BLaER1 treated with 17β-estradiol and CSF1 and Interleukin-3, amounts not matched to agents 10 nM and 100 nM (cell line): ENCODE data around the gene SFI1.

ENCODE experiments used
- H3K27ac ChIP-seq, 11 experiments: shearing (Covaris generic); formaldehyde crosslinking; 2 replicates each; pipeline ENCODE4 v1.8.1; 2022
- H3K27me3 ChIP-seq, 11 experiments: shearing (Covaris generic); formaldehyde crosslinking; 2 replicates each; pipeline ENCODE4 v1.8.1; 2022
- H3K36me3 ChIP-seq, 11 experiments: shearing (Covaris generic); formaldehyde crosslinking; 2 replicates each; pipeline ENCODE4 v1.8.1; 2022
- H3K4me1 ChIP-seq, 10 experiments: shearing (Covaris generic); formaldehyde crosslinking; 2 replicates each; pipeline ENCODE4 v1.8.1; 2022
- H3K4me2 ChIP-seq, 11 experiments: shearing (Covaris generic); formaldehyde crosslinking; 2 replicates each; pipeline ENCODE4 v1.8.1; 2022
- H3K4me3 ChIP-seq, 10 experiments: shearing (Covaris generic); formaldehyde crosslinking; 2 replicates each; pipeline ENCODE4 v1.8.1; 2022
- H3K9ac ChIP-seq, 11 experiments: shearing (Covaris generic); formaldehyde crosslinking; 2 replicates each; pipeline ENCODE4 v1.8.1; 2022
- H3K9me3 ChIP-seq, 11 experiments: shearing (Covaris generic); formaldehyde crosslinking; replicated peaks in 1 of 11; 2 replicates each; pipeline ENCODE4 v1.8.1; 2022
- H4K20me1 ChIP-seq, 11 experiments: shearing (Covaris generic); formaldehyde crosslinking; 2 replicates each; pipeline ENCODE4 v1.8.1; 2022
- Cebpa-rat ChIP-seq, 11 experiments: shearing (Covaris generic); IDR thresholded peaks; 2 replicates each; pipeline ENCODE4 v1.8.1; 2022

The SFI1 gene

GRCh38 chr22:31625661-31626426, 129.5 kb downstream of the SFI1 start:
- Histone ChIP-seq H3K36me3 (peaks cover 49 to 90% (median 76%) of the 10 kb centered on the region in 11 experiments), H3K9me3 (no peaks in the 10 kb centered on the region), H3K27me3 (no peaks in the 10 kb centered on the region), H4K20me1 (peaks cover 84 to 99% (median 93%) of the 10 kb centered on the region in 11 experiments), H3K27ac (peak overlapping the region in 4 of 11 experiments; percentile 46 to 61 (median 60); a peak in 7 of 22 replicates), H3K9ac (peak overlapping the region in 9 of 11 experiments; percentile 20 to 61 (median 49); a peak in 7 of 22 replicates), H3K4me3 (no peak overlapping the region), H3K4me2 (peak overlapping the region in 10 of 11 experiments; percentile 29 to 100 (median 96); a peak in 15 of 22 replicates), H3K4me1 (peaks cover 47 to 78% (median 59%) of the 10 kb centered on the region in 10 experiments)
- no peak for TF ChIP-seq Cebpa-rat (IDR thresholded peaks at IDR 0.05)

- H3K9ac ChIP-seq = peak overlapping the region; percentile 7 to 61 (median 46); a peak in 18 of 22 replicates
- H3K4me2 ChIP-seq = peak overlapping the region; percentile 29 to 100 (median 97); a peak in 21 of 22 replicates
- H3K27ac ChIP-seq = peak overlapping the region in 7 of 11 experiments; percentile 12 to 61 (median 46); a peak in 12 of 22 replicates
- no peak overlapping the region for H3K4me3 ChIP-seq
- no peaks in the 10 kb centered on the region for H3K9me3 ChIP-seq
- H3K36me3 ChIP-seq = peaks cover 41 to 84% (median 68%) of the 10 kb centered on the region in 11 experiments
- H3K4me1 ChIP-seq = peaks cover 54 to 85% (median 66%) of the 10 kb centered on the region in 10 experiments
- H3K27me3 ChIP-seq = no peaks in the 10 kb centered on the region
- no peak for TF ChIP-seq Cebpa-rat (IDR thresholded peaks at IDR 0.05)
- peaks cover 77 to 99% (median 93%) of the 10 kb centered on the region in 11 experiments for H4K20me1 ChIP-seq
Measured at GRCh38 chr22:31626427-31627150, 130.3 kb downstream of the SFI1 start.

- Histone ChIP-seq H3K9ac (peak overlapping the region; percentile 27 to 61 (median 46); a peak in 19 of 22 replicates), H4K20me1 (peaks cover 74 to 99% (median 93%) of the 10 kb centered on the region in 11 experiments), H3K36me3 (peaks cover 40 to 84% (median 65%) of the 10 kb centered on the region in 11 experiments), H3K4me1 (peaks cover 61 to 92% (median 73%) of the 10 kb centered on the region in 10 experiments), H3K4me3 (no peak overlapping the region), H3K9me3 (no peaks in the 10 kb centered on the region), H3K27me3 (no peaks in the 10 kb centered on the region), H3K4me2 (peak overlapping the region; percentile 83 to 100 (median 97)), H3K27ac (peak overlapping the region in 10 of 11 experiments; percentile 13 to 61 (median 42); a peak in 18 of 22 replicates)
- TF ChIP-seq Cebpa-rat (IDR thresholded peaks at IDR 0.05) = no peak
Measured at GRCh38 chr22:31627223-31627731, 130.9 kb downstream of the SFI1 start.

GRCh38 chr22:31628362-31628761, 132.0 kb downstream of the SFI1 start:
- Histone ChIP-seq H3K27ac (peak overlapping the region in 6 of 11 experiments; percentile 13 to 61 (median 56); a peak in 8 of 22 replicates), H4K20me1 (peaks cover 68 to 99% (median 92%) of the 10 kb centered on the region in 11 experiments), H3K4me2 (peak overlapping the region; percentile 83 to 100 (median 97); a peak in 21 of 22 replicates)

GRCh38 chr22:31628969-31629708, 132.8 kb downstream of the SFI1 start:
- H3K9me3 ChIP-seq = no peaks in the 10 kb centered on the region
- H3K36me3 ChIP-seq = peaks cover 26 to 76% (median 52%) of the 10 kb centered on the region in 11 experiments
- H3K27me3 ChIP-seq = no peaks in the 10 kb centered on the region
- H3K4me3 ChIP-seq = peak overlapping the region; percentile 57 to 86 (median 76); a peak in 17 of 20 replicates
- peak overlapping the region; percentile 60 to 95 (median 91); a peak in 20 of 22 replicates for H3K9ac ChIP-seq
- H3K4me2 ChIP-seq = peak overlapping the region; percentile 83 to 100 (median 97)
- H4K20me1 ChIP-seq = peaks cover 63 to 99% (median 91%) of the 10 kb centered on the region in 11 experiments
- TF ChIP-seq Cebpa-rat (IDR thresholded peaks at IDR 0.05) = no peak
- H3K27ac ChIP-seq = peak overlapping the region in 9 of 11 experiments; percentile 90 to 99 (median 97); a peak in 14 of 22 replicates
- peaks cover 79 to 93% (median 86%) of the 10 kb centered on the region in 10 experiments for H3K4me1 ChIP-seq

More at GRCh38 chr22:31628362-31628761, 132.0 kb downstream of the SFI1 start:
- peaks cover 34 to 84% (median 60%) of the 10 kb centered on the region in 11 experiments for H3K36me3 ChIP-seq
- peaks cover 71 to 93% (median 80%) of the 10 kb centered on the region in 10 experiments for H3K4me1 ChIP-seq
- no peaks in the 10 kb centered on the region for H3K27me3 ChIP-seq
- no peak for TF ChIP-seq Cebpa-rat (IDR thresholded peaks at IDR 0.05)
- H3K9ac ChIP-seq = peak overlapping the region in 9 of 11 experiments; percentile 18 to 61 (median 39); a peak in 9 of 22 replicates
- H3K9me3 ChIP-seq = no peaks in the 10 kb centered on the region
- no peak overlapping the region for H3K4me3 ChIP-seq

GRCh38 chr22:31629741-31630184, 133.4 kb downstream of the SFI1 start:
- Histone ChIP-seq H3K9ac (peak overlapping the region; percentile 79 to 95 (median 93)), H3K4me1 (peaks cover 84 to 94% (median 90%) of the 10 kb centered on the region in 10 experiments), H3K9me3 (no peaks in the 10 kb centered on the region), H3K27ac (peak overlapping the region; percentile 88 to 99 (median 96)), H3K27me3 (no peaks in the 10 kb centered on the region), H3K36me3 (peaks cover 26 to 70% (median 46%) of the 10 kb centered on the region in 11 experiments; a peak in 21 of 22 replicates), H3K4me3 (peak overlapping the region; percentile 57 to 86 (median 76)), H4K20me1 (peaks cover 63 to 99% (median 91%) of the 10 kb centered on the region in 11 experiments), H3K4me2 (peak overlapping the region; percentile 83 to 100 (median 97))
- no peak for TF ChIP-seq Cebpa-rat (IDR thresholded peaks at IDR 0.05)

- H3K9me3 ChIP-seq = no peaks in the 10 kb centered on the region
- peaks cover 63 to 99% (median 91%) of the 10 kb centered on the region in 11 experiments for H4K20me1 ChIP-seq
- peak overlapping the region; percentile 88 to 99 (median 96) for H3K27ac ChIP-seq
- H3K4me3 ChIP-seq = peak overlapping the region; percentile 57 to 86 (median 76)
- H3K4me2 ChIP-seq = peak overlapping the region; percentile 83 to 100 (median 97)
- H3K9ac ChIP-seq = peak overlapping the region; percentile 79 to 95 (median 93)
- H3K27me3 ChIP-seq = no peaks in the 10 kb centered on the region
- TF ChIP-seq Cebpa-rat (IDR thresholded peaks at IDR 0.05) = no peak
- H3K4me1 ChIP-seq = peaks cover 91 to 97% (median 94%) of the 10 kb centered on the region in 10 experiments
- peaks cover 17 to 63% (median 38%) of the 10 kb centered on the region in 11 experiments; a peak in 21 of 22 replicates for H3K36me3 ChIP-seq
Measured at GRCh38 chr22:31630331-31631329, 134.3 kb downstream of the SFI1 start.
